HepG2 (cell line): Measurements from ENCODE around the gene PPA2. TPM values are rescaled to one million over a fixed set of nuclear protein-coding genes. Genes with fewer than 3 reads are reported as not detected.

ENCODE experiments used
- GATA4 ChIP-seq: sonication (generic); IDR thresholded peaks from 2 replicates; pipeline ENCODE4 v1.6.1; 2016; ENCODE audit warnings: antibody characterized with exemption, low read depth, borderline replicate concordance
- HHEX ChIP-seq: IDR thresholded peaks from 2 replicates; pipeline ENCODE4 v1.6.1; 2016; ENCODE audit warnings: control low read depth
- KDM1A ChIP-seq: IDR thresholded peaks from 2 replicates; pipeline ENCODE4 v1.6.1; 2016; ENCODE audit warnings: missing compliant biosample characterization
- NFKBIZ ChIP-seq: IDR thresholded peaks from 2 replicates; pipeline ENCODE4 v1.6.1; 2018; ENCODE audit warnings: missing genetic modification reagents, missing compliant biosample characterization
- POGK ChIP-seq: sonication (generic); formaldehyde crosslinking; conservative IDR thresholded peaks from 2 replicates; pipeline ENCODE4 v1.8.0; 2022; ENCODE audit warnings: mild to moderate bottlenecking, moderate library complexity, missing genetic modification reagents
- PPARG ChIP-seq: conservative IDR thresholded peaks from 2 replicates; pipeline ENCODE4 v1.6.1; 2016; ENCODE audit warnings: missing biosample characterization, missing genetic modification reagents
- RNF219 ChIP-seq: sonication (generic); formaldehyde crosslinking; IDR thresholded peaks from 2 replicates; pipeline ENCODE4 v1.5.0; 2020; ENCODE audit warnings: mild to moderate bottlenecking, missing genetic modification reagents
- RXRB ChIP-seq: IDR thresholded peaks from 2 replicates; pipeline ENCODE4 v1.6.1; 2016; ENCODE audit warnings: borderline replicate concordance, missing genetic modification reagents, missing compliant biosample characterization
- SAFB2 ChIP-seq: sonication (generic); formaldehyde crosslinking; IDR thresholded peaks from 2 replicates; pipeline ENCODE4 v1.5.1; 2020; ENCODE audit warnings: missing genetic modification reagents, low read depth, mild to moderate bottlenecking, borderline replicate concordance
- TBX3 ChIP-seq: fragments of 450-650 bp; IDR thresholded peaks from 2 replicates; pipeline ENCODE4 v1.6.1; 2017; ENCODE audit warnings: antibody characterized with exemption, mild to moderate bottlenecking, inconsistent platforms, borderline replicate concordance
- TCF7 ChIP-seq: sonication (generic); IDR thresholded peaks from 2 replicates; pipeline ENCODE4 v1.6.1; 2016; ENCODE audit warnings: antibody characterized with exemption, low read depth
- ZEB1 ChIP-seq: IDR thresholded peaks from 2 replicates; pipeline ENCODE4 v1.6.1; 2012; ENCODE audit warnings: mild to moderate bottlenecking, low read depth, inconsistent platforms; ENCODE audit not compliant: insufficient replicate concordance
- ZNF232 ChIP-seq: sonication (generic); formaldehyde crosslinking; IDR thresholded peaks from 2 replicates; pipeline ENCODE4 v1.4.0; 2020; ENCODE audit warnings: missing genetic modification reagents, borderline replicate concordance
- ZNF660 ChIP-seq: sonication (generic); formaldehyde crosslinking; IDR thresholded peaks from 2 replicates; pipeline ENCODE4 v1.5.1; 2020; ENCODE audit warnings: mild to moderate bottlenecking, low read depth, missing genetic modification reagents, borderline replicate concordance
- ZNF772 ChIP-seq: sonication (generic); formaldehyde crosslinking; IDR thresholded peaks from 2 replicates; pipeline ENCODE4 v1.5.0; 2020; ENCODE audit warnings: mild to moderate bottlenecking, missing genetic modification reagents
- ZNF850 ChIP-seq: sonication (generic); formaldehyde crosslinking; conservative IDR thresholded peaks from 2 replicates; pipeline ENCODE4 v1.9.0; 2021; ENCODE audit warnings: mild to moderate bottlenecking, missing genetic modification reagents
- polyA plus RNA-seq, 8 experiments: library from polyadenylated mRNA; depleted of rRNA in 3 of 8; stranded (reverse) in 7 of 8; unstranded in 1 of 8; fragments of >200 nt; fragmentation: Illumina TruSeq in 4 of 8; extraction: Trizol in 4 of 8; gene quantifications; 2 replicates each; pipeline versions ENCODE4 v1.2.1 to v1.2.3, GENCODE V29; 2011 to 2016; ENCODE audit warnings: low read depth in 4 of 8, missing spikeins in 1 of 8, mixed read lengths in 1 of 8; ENCODE audit not compliant: insufficient read depth in 1 of 8
- total RNA-seq, 5 experiments: library from RNA; depleted of rRNA; stranded (reverse); fragments of >200 nt; fragmentation: Illumina TruSeq; extraction: Trizol; gene quantifications; 2 replicates each; pipeline ENCODE4 v1.2.3, GENCODE V29; 2016; ENCODE audit warnings: low read depth in 1 of 5

PPA2 gene
- total and polyA plus RNA-seq, 2 of the 13 experiments (the other 11 are each of a cell fraction or from before 2014, with no cell fraction given): 44.2 to 70.6 TPM

- TF ChIP-seq POGK (CRISPR knock-in tag) (peak; percentile 88), ZNF772 (CRISPR knock-in tag) (peak; percentile 84), ZNF660 (CRISPR knock-in tag) (no peak), TBX3 (no peak), ZNF232 (CRISPR knock-in tag) (no peak), HHEX (CRISPR knock-in tag) (no peak), PPARG (no peak), TCF7 (no peak), GATA4 (no peak; the same call in 1 of the 2 replicates), ZNF850 (CRISPR knock-in tag) (peak; percentile 81; the same call in 1 of the 2 replicates), ZEB1 (no peak), KDM1A (CRISPR knock-in tag) (no peak), SAFB2 (CRISPR knock-in tag) (no peak), RXRB (peak; percentile 61; the same call in 1 of the 2 replicates), NFKBIZ (no peak), RNF219 (peak; percentile 84; the same call in 1 of the 2 replicates)
These were observed at the start of gene PPA2 (continued) for GRCh38 chr4:105473324-105474098.
